ENCODE results near the gene EMX1. TPM values are rescaled to one million over a fixed set of nuclear protein-coding genes. Genes with fewer than 3 reads are reported as not detected.

The EMX1 gene
- total RNA-seq, 1 donor from 2014 or later, result not detected

- no peak overlapping the region for H3K4me3 ChIP-seq
- no peak overlapping the region for H3K27ac ChIP-seq
- ATAC-seq (no peak), DNase-seq (no peak)
- intact Hi-C loops (cut with DNase I), result no loop called here
- no peaks in the 10 kb centered on the region for H3K36me3 ChIP-seq
- no peaks in the 10 kb centered on the region for H3K9me3 ChIP-seq
- peaks cover 95% of the 10 kb centered on the region for H3K27me3 ChIP-seq
- TF ChIP-seq CTCF (IDR thresholded peaks at IDR 0.05), result no peak
- no peaks in the 10 kb centered on the region for H3K4me1 ChIP-seq
Observed at GRCh38 chr2:72908741-72909140, 8.6 kb upstream of the EMX1 start.

GRCh38 chr2:72911256-72911655, 6.1 kb upstream of the EMX1 start:
- no peak overlapping the region for H3K27ac ChIP-seq
- ATAC-seq, result no peak
- H3K9me3 ChIP-seq, result no peaks in the 10 kb centered on the region
- peaks cover 12% of the 10 kb centered on the region for H3K4me1 ChIP-seq
- no peaks in the 10 kb centered on the region for H3K36me3 ChIP-seq
- TF ChIP-seq CTCF (IDR thresholded peaks at IDR 0.05), result no peak
- intact Hi-C loops (cut with DNase I), result no loop called here
- H3K27me3 ChIP-seq, result peaks cover 100% of the 10 kb centered on the region
- H3K4me3 ChIP-seq, result no peak overlapping the region
- no peak for DNase-seq

- intact Hi-C loops (cut with DNase I), result no loop called here
- DNase-seq, result no peak
- peaks cover 100% of the 10 kb centered on the region for H3K27me3 ChIP-seq
- no peaks in the 10 kb centered on the region for H3K9me3 ChIP-seq
- peaks cover 33% of the 10 kb centered on the region for H3K4me1 ChIP-seq
- TF ChIP-seq CTCF (IDR thresholded peaks at IDR 0.05), result no peak
- ATAC-seq, result no peak
- no peak overlapping the region for H3K4me3 ChIP-seq
- H3K36me3 ChIP-seq, result no peaks in the 10 kb centered on the region
- no peak overlapping the region for H3K27ac ChIP-seq
Observed at GRCh38 chr2:72913486-72914205, 3.7 kb upstream of the EMX1 start.

- Histone ChIP-seq H3K9me3 (no peaks in the 10 kb centered on the region), H3K27ac (no peak overlapping the region), H3K27me3 (peaks cover 99% of the 10 kb centered on the region), H3K36me3 (no peaks in the 10 kb centered on the region), H3K4me3 (no peak overlapping the region), H3K4me1 (peaks cover 35% of the 10 kb centered on the region)
- intact Hi-C loops (cut with DNase I), result no loop called here
- DNase-seq, result no peak
- no peak for TF ChIP-seq CTCF (IDR thresholded peaks at IDR 0.05)
- no peak for ATAC-seq
Observed at GRCh38 chr2:72914206-72914559, 3.1 kb upstream of the EMX1 start.

- H3K4me1 ChIP-seq, result peaks cover 35% of the 10 kb centered on the region
- H3K4me3 ChIP-seq, result no peak overlapping the region
- ATAC-seq (no peak), DNase-seq (no peak)
- intact Hi-C loops (cut with DNase I), result no loop called here
- H3K27me3 ChIP-seq, result peaks cover 99% of the 10 kb centered on the region
- TF ChIP-seq CTCF (IDR thresholded peaks at IDR 0.05), result no peak
- H3K9me3 ChIP-seq, result no peaks in the 10 kb centered on the region
- H3K36me3 ChIP-seq, result no peaks in the 10 kb centered on the region
- H3K27ac ChIP-seq, result no peak overlapping the region
Observed at GRCh38 chr2:72914589-72915319, 2.6 kb upstream of the EMX1 start.
